Measurements from ENCODE around the gene UGGT2. TPM values are rescaled to one million over a fixed set of nuclear protein-coding genes. Genes with fewer than 3 reads are reported as not detected.

UGGT2 gene, protein sequence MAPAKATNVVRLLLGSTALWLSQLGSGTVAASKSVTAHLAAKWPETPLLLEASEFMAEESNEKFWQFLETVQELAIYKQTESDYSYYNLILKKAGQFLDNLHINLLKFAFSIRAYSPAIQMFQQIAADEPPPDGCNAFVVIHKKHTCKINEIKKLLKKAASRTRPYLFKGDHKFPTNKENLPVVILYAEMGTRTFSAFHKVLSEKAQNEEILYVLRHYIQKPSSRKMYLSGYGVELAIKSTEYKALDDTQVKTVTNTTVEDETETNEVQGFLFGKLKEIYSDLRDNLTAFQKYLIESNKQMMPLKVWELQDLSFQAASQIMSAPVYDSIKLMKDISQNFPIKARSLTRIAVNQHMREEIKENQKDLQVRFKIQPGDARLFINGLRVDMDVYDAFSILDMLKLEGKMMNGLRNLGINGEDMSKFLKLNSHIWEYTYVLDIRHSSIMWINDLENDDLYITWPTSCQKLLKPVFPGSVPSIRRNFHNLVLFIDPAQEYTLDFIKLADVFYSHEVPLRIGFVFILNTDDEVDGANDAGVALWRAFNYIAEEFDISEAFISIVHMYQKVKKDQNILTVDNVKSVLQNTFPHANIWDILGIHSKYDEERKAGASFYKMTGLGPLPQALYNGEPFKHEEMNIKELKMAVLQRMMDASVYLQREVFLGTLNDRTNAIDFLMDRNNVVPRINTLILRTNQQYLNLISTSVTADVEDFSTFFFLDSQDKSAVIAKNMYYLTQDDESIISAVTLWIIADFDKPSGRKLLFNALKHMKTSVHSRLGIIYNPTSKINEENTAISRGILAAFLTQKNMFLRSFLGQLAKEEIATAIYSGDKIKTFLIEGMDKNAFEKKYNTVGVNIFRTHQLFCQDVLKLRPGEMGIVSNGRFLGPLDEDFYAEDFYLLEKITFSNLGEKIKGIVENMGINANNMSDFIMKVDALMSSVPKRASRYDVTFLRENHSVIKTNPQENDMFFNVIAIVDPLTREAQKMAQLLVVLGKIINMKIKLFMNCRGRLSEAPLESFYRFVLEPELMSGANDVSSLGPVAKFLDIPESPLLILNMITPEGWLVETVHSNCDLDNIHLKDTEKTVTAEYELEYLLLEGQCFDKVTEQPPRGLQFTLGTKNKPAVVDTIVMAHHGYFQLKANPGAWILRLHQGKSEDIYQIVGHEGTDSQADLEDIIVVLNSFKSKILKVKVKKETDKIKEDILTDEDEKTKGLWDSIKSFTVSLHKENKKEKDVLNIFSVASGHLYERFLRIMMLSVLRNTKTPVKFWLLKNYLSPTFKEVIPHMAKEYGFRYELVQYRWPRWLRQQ (N-terminal part only)
- 18.0 and 21.4 TPM in 2 replicates for total RNA-seq

DNA sequence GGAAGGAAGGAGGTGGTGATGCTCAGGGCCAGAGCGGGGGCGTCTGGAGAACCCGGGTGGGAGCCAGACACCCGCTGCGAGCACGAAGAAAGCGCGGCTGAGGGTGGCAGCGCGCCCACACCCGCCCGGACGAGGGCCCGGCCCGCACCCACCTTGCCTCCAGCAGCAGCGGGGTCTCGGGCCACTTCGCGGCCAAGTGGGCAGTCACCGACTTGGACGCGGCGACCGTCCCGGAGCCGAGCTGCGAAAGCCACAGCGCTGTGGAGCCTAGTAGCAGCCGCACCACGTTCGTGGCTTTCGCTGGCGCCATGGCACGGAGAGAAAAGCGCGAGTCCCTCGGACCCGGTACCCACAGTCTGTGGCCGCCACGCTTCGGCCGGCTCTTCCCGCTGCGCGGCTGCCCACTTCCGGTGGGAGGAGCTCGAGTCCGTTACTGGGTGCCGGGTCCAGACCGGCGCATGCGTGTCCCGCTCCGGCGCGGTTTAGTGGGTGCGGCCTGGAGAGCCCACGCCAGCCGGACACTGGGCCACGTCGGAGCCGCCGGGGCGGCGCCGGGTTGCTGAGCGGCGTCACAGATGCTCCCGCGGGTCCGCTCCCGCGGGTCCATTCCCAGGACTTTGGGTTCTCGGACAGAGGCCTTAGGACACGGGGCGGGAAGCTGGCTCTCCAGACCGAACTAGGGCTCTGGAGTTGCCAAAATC is at the start of gene UGGT2:
Gene UGGT2, minus strand, starts transcription at position 399 of the 701 bp plus-strand sequence. Its CDS starts 89 bp downstream, at position 310.

DNA sequence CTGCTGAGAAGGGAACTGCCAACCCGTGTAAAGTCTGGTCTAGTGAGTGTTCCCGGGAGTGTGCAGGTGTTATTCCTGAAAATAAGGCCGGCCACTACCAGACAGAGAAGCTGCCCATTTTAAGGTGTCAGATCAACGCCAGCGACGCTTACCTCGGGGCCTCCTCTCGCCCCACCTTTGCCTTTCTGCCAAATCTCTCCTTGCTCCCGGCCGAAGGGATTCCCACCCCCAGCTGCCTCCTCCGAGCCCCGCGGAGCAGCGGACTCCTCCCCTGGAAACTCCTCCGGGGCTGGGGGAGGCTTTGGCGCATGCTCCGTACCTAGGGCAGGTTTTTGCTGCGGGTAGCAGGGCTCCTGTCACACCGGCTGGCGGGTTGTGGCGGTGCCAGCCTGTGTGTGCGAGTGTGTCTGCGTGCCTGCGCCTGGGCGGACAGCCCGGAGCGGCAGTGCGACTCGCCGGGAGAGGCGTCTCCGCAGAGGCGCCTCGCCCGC is 36.6 kb upstream of the UGGT2 start, which contains the start of gene HS6ST3:
Gene HS6ST3, plus strand, starts transcription at position 359 of the 491 bp plus-strand sequence.

Other genes starting within 250 kb of the UGGT2 start
- not detected in 2 replicates for gene HS6ST3, start 36.7 kb upstream of the UGGT2 start, total RNA-seq